IPS DF 4.7 (cell line): ENCODE results near the gene NCAM1.
"Not testable (repeated sequence)": the region's sequence is repeated elsewhere in the genome, so short reads cannot be mapped to it uniquely, and the experiment has no call there.

Experiments used
- DNase-seq: peaks from one replicate; pipeline ENCODE4 v3.0.0-alpha.2; 2013; ENCODE audit warnings: low spot score; ENCODE audit errors: extremely low read depth

Gene NCAM1

GRCh38 chr11:113021111-113021510 is 59.9 kb downstream of the NCAM1 start:
- DNase-seq: no peak

- no peak for DNase-seq
Observed at GRCh38 chr11:113022262-113022661, 61.0 kb downstream of the NCAM1 start.

GRCh38 chr11:113023228-113023627 is 62.0 kb downstream of the NCAM1 start:
- DNase-seq: no peak

- DNase-seq: no peak
Observed at GRCh38 chr11:113023986-113024385, 62.8 kb downstream of the NCAM1 start.

- DNase-seq: no peak
Observed at GRCh38 chr11:113026778-113027177, 65.6 kb downstream of the NCAM1 start.

- DNase-seq: no peak
Observed at GRCh38 chr11:113034576-113034975, 73.4 kb downstream of the NCAM1 start.

- DNase-seq: no peak
Observed at GRCh38 chr11:113035708-113036107, 74.5 kb downstream of the NCAM1 start.

- no peak for DNase-seq
Observed at GRCh38 chr11:113043698-113044097, 82.5 kb downstream of the NCAM1 start.

GRCh38 chr11:113045146-113045545 is 83.9 kb downstream of the NCAM1 start:
- DNase-seq: no peak

GRCh38 chr11:113046866-113047265 is 85.6 kb downstream of the NCAM1 start:
- no peak for DNase-seq

- DNase-seq: no peak
Observed at GRCh38 chr11:113048820-113049768, 87.9 kb downstream of the NCAM1 start.

- DNase-seq: not testable (repeated sequence)
Observed at GRCh38 chr11:113053042-113053441, 91.8 kb downstream of the NCAM1 start.

GRCh38 chr11:113057038-113057437 is 95.8 kb downstream of the NCAM1 start:
- no peak for DNase-seq

GRCh38 chr11:113059548-113059947 is 98.3 kb downstream of the NCAM1 start:
- DNase-seq: no peak

GRCh38 chr11:113065330-113065729 is 104.1 kb downstream of the NCAM1 start:
- DNase-seq: no peak

- no peak for DNase-seq
Observed at GRCh38 chr11:113072237-113072858, 111.1 kb downstream of the NCAM1 start.

GRCh38 chr11:113073290-113073953 is 112.2 kb downstream of the NCAM1 start:
- no peak for DNase-seq

GRCh38 chr11:113075586-113076095 is 114.4 kb downstream of the NCAM1 start:
- DNase-seq: no peak

GRCh38 chr11:113077379-113077778 is 116.2 kb downstream of the NCAM1 start:
- DNase-seq: no peak

- DNase-seq: no peak
Observed at GRCh38 chr11:113082341-113082955, 121.2 kb downstream of the NCAM1 start.

GRCh38 chr11:113083571-113083970 is 122.4 kb downstream of the NCAM1 start:
- no peak for DNase-seq
